ENCODE results near the gene NIPBL. TPM values are rescaled to one million over a fixed set of nuclear protein-coding genes. Genes with fewer than 3 reads are reported as not detected.

NIPBL gene
- total RNA-seq, 1 donor from 2014 or later, result 32.2 TPM

DNA sequence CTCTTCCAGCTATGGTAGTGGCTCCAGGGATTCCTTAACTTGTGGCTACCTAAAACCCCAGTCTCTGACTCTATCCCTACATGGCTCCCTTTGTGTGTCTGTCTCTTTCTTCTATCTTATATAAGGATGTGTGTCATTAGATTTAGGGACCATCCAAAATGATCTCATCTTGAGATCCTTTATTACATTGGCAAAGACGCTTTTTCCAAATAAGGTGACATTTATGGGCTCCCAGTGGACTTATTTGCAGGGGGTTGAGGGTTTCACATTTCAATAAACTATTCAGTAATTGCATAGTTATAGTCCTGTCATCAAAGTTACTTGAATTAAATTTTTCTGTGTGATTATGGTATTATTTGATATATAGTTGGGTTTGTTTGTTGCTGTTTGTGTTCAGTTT lies 59.2 kb downstream of the NIPBL start:
- TF ChIP-seq, protein P1, sequence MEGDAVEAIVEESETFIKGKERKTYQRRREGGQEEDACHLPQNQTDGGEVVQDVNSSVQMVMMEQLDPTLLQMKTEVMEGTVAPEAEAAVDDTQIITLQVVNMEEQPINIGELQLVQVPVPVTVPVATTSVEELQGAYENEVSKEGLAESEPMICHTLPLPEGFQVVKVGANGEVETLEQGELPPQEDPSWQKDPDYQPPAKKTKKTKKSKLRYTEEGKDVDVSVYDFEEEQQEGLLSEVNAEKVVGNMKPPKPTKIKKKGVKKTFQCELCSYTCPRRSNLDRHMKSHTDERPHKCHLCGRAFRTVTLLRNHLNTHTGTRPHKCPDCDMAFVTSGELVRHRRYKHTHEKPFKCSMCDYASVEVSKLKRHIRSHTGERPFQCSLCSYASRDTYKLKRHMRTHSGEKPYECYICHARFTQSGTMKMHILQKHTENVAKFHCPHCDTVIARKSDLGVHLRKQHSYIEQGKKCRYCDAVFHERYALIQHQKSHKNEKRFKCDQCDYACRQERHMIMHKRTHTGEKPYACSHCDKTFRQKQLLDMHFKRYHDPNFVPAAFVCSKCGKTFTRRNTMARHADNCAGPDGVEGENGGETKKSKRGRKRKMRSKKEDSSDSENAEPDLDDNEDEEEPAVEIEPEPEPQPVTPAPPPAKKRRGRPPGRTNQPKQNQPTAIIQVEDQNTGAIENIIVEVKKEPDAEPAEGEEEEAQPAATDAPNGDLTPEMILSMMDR (IDR thresholded peaks at IDR 0.05), result no peak
- H3K4me1 Mint-ChIP-seq (ENCODE audit: low read depth), result peaks cover 49% of the 10 kb centered on the region
- H3K4me3 Mint-ChIP-seq (ENCODE audit: unreplicated experiment), result no peak overlapping the region
- no peak for DNase-seq (ENCODE audit: low spot score)
- H3K27me3 Mint-ChIP-seq (ENCODE audit: low read depth), result no peaks in the 10 kb centered on the region
- H3K27ac Mint-ChIP-seq (ENCODE audit: unreplicated experiment), result no peak overlapping the region
- H3K36me3 Mint-ChIP-seq (ENCODE audit: low read depth), result peaks cover 2% of the 10 kb centered on the region
- peaks cover 8% of the 10 kb centered on the region for H3K9me3 Mint-ChIP-seq (ENCODE audit: low read depth)

DNA sequence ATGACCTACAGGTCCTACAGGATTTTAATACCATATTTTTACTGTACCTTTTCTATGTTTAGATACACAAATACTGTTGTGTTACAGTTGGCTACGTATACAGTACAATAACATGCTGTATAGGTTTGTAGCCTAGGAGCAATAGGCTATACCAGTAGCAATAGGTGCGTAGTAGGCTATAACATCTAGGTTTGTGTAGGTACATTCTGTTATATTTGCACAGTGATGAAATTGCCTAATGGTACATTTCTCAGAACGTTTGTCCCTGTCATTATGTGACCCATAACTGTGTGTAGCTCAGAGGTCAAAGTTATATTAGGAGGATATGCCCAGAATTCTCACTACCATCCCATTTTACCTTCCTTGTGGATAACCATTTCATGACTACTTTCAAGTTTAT lies 59.7 kb downstream of the NIPBL start:
- peaks cover 51% of the 10 kb centered on the region for H3K4me1 Mint-ChIP-seq (ENCODE audit: low read depth)
- H3K9me3 Mint-ChIP-seq (ENCODE audit: low read depth), result peaks cover 8% of the 10 kb centered on the region
- no peak overlapping the region for H3K27ac Mint-ChIP-seq (ENCODE audit: unreplicated experiment)
- H3K36me3 Mint-ChIP-seq (ENCODE audit: low read depth), result peaks cover 2% of the 10 kb centered on the region
- H3K27me3 Mint-ChIP-seq (ENCODE audit: low read depth), result no peaks in the 10 kb centered on the region
- H3K4me3 Mint-ChIP-seq (ENCODE audit: unreplicated experiment), result no peak overlapping the region
- TF ChIP-seq, protein P1 (IDR thresholded peaks at IDR 0.05), result no peak
- DNase-seq (ENCODE audit: low spot score), result no peak

DNA sequence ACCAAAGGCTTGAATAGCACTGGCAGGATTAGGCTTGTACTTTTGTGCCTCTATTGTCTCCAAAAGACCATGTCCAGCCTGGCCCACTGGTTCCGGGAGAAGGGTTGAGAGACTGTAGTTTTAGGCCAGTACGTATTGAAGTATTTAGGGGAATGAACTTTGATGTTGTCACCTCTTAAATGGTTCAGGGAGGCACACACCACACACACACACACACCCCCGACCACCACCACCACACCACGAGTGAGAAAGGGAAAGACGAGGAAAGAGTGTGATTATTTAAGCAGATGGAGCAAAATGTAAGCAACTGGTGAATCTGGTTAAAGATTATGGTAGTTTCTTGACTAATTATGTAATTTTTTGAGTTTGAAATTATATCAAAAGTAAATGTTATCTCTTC lies 61.6 kb downstream of the NIPBL start:
- TF ChIP-seq, protein P1 (IDR thresholded peaks at IDR 0.05), result no peak
- Mint-ChIP-seq H3K27ac (ENCODE audit: unreplicated experiment) (no peak overlapping the region), H3K36me3 (ENCODE audit: low read depth) (no peaks in the 10 kb centered on the region), H3K4me3 (ENCODE audit: unreplicated experiment) (no peak overlapping the region), H3K27me3 (ENCODE audit: low read depth) (no peaks in the 10 kb centered on the region), H3K4me1 (ENCODE audit: low read depth) (peaks cover 51% of the 10 kb centered on the region), H3K9me3 (ENCODE audit: low read depth) (no peaks in the 10 kb centered on the region)
- no peak for DNase-seq (ENCODE audit: low spot score)

DNA sequence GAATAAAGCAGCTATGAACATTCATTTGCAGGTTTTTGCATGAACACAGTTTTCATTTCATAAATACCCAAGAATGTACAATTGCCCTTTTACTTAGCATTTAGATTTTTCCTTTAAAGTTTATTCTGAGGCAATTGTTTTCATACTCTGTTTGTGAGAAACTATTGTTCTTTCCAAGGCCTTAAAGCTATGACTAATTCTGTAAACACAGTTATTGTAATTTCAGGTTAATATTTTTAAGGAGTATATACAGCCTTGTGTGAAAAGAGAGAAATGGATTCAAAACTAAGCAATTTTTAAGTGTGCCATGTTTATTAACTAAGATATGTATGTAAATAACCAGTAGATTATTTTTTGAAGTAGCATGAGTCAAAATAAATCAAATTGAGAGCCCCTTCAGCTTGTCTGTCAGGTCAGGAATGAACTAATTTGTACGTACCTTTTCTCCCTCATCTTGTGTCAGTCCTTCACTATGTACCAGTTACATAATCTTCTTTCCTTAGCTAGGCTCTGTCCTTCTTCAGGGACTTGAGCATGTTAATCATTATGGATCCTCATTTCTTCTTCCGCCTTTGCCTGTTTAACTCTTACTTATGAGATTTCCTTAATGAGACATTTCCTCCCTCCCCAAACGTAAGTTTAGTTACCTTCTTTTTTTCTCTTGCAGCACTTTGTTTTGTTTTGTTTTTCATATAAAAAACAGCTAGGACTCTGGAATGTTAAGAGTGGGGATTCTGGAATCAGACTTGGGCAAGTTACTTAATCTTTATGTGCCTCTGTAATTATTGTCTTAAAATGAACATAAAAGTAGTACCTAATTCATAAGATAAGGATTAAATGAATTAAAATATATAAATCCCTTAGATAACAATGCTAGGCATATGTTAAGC lies 63.6 kb downstream of the NIPBL start:
- Mint-ChIP-seq H3K27ac (ENCODE audit: unreplicated experiment) (no peak overlapping the region), H3K36me3 (ENCODE audit: low read depth) (no peaks in the 10 kb centered on the region), H3K9me3 (ENCODE audit: low read depth) (no peaks in the 10 kb centered on the region), H3K27me3 (ENCODE audit: low read depth) (no peaks in the 10 kb centered on the region), H3K4me1 (ENCODE audit: low read depth) (peaks cover 48% of the 10 kb centered on the region), H3K4me3 (ENCODE audit: unreplicated experiment) (no peak overlapping the region)
- no peak for DNase-seq (ENCODE audit: low spot score)
- TF ChIP-seq, protein P1 (IDR thresholded peaks at IDR 0.05), result no peak

DNA sequence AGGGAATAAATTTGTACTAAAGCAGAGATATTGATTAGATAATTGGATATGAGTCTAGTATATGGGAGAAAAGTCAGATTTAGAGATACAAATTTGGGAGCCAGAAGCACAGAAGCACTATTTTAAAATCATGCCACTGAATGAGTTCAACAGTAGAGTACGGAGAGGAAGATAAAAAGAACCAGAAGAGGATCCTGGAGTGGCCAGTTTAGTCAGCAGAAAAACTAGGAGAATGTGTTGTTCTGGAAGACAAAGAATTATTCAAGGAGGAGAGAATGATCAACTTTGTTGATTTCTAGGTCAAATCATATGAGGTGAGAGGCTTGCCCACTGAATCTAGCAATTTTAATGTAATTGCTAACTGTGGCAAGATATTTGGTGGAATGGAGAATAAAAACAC lies 67.0 kb downstream of the NIPBL start:
- H3K36me3 Mint-ChIP-seq (ENCODE audit: low read depth), result no peaks in the 10 kb centered on the region
- no peak overlapping the region for H3K4me3 Mint-ChIP-seq (ENCODE audit: unreplicated experiment)
- H3K27me3 Mint-ChIP-seq (ENCODE audit: low read depth), result no peaks in the 10 kb centered on the region
- H3K4me1 Mint-ChIP-seq (ENCODE audit: low read depth), result peaks cover 35% of the 10 kb centered on the region
- H3K27ac Mint-ChIP-seq (ENCODE audit: unreplicated experiment), result no peak overlapping the region
- TF ChIP-seq, protein P1 (IDR thresholded peaks at IDR 0.05), result no peak
- no peaks in the 10 kb centered on the region for H3K9me3 Mint-ChIP-seq (ENCODE audit: low read depth)
- no peak for DNase-seq (ENCODE audit: low spot score)
